Mesendoderm (in vitro differentiated cells): Measurements from ENCODE around the gene SHROOM3.

ENCODE experiments used
- DNase-seq: peaks from one replicate; pipeline ENCODE4 v3.0.0; 2013
- H2AK5ac ChIP-seq: 2 replicates; pipeline ENCODE4 v1.6.1; 2013; ENCODE audit warnings: low read length, inconsistent platforms
- H2BK120ac ChIP-seq: 2 replicates; pipeline ENCODE4 v1.6.1; 2013; ENCODE audit warnings: low read depth, mild to moderate bottlenecking, low read length, moderate library complexity, mixed read lengths
- H2BK15ac ChIP-seq: replicated peaks from 2 replicates; pipeline ENCODE4 v1.6.1; 2013; ENCODE audit warnings: low read depth, mild to moderate bottlenecking, moderate library complexity
- H2BK5ac ChIP-seq: 2 replicates; pipeline ENCODE4 v1.6.1; 2013; ENCODE audit warnings: low read length, inconsistent platforms
- H3K18ac ChIP-seq: 2 replicates; pipeline ENCODE4 v1.6.1; 2013; ENCODE audit warnings: mild to moderate bottlenecking, low read length, mixed read lengths
- H3K23ac ChIP-seq: one replicate; pipeline ENCODE4 v1.6.1; 2013; ENCODE audit warnings: low read length
- H3K27ac ChIP-seq: 2 replicates; pipeline ENCODE4 v1.5.1; 2013; ENCODE audit warnings: low read depth, mild to moderate bottlenecking, inconsistent platforms, low read length, moderate library complexity
- H3K27me3 ChIP-seq: 2 replicates; pipeline ENCODE4 v1.6.1; 2013; ENCODE audit warnings: low read length, control low read depth, mild to moderate bottlenecking, inconsistent platforms; ENCODE audit not compliant: insufficient read depth, poor library complexity
- H3K36me3 ChIP-seq: 2 replicates; pipeline ENCODE4 v1.6.1; 2013; ENCODE audit warnings: low read length, inconsistent platforms; ENCODE audit not compliant: control insufficient read depth, insufficient read depth
- H3K4ac ChIP-seq: one replicate; pipeline ENCODE4 v1.6.1; 2013; ENCODE audit warnings: low read depth, mild to moderate bottlenecking, low read length, moderate library complexity
- H3K4me1 ChIP-seq: 2 replicates; pipeline ENCODE4 v1.6.1; 2013; ENCODE audit warnings: low read depth, low read length, inconsistent platforms; ENCODE audit not compliant: control insufficient read depth
- H3K4me2 ChIP-seq: 2 replicates; pipeline ENCODE4 v1.6.1; 2013; ENCODE audit warnings: low read length
- H3K4me3 ChIP-seq: 2 replicates; pipeline ENCODE4 v1.5.1; 2013; ENCODE audit warnings: mild to moderate bottlenecking, low read length
- H3K56ac ChIP-seq: one replicate; pipeline ENCODE4 v1.6.1; 2013; ENCODE audit warnings: low read length
- H3K79me1 ChIP-seq: 2 replicates; pipeline ENCODE4 v1.6.1; 2013; ENCODE audit warnings: low read length, inconsistent platforms
- H3K79me2 ChIP-seq: 2 replicates; pipeline ENCODE4 v1.6.1; 2013; ENCODE audit warnings: mild to moderate bottlenecking, low read length; ENCODE audit not compliant: control insufficient read depth, insufficient read depth
- H3K9ac ChIP-seq: 2 replicates; pipeline ENCODE4 v1.6.1; 2013; ENCODE audit warnings: low read length, inconsistent platforms
- H4K5ac ChIP-seq: one replicate; pipeline ENCODE4 v1.6.1; 2013; ENCODE audit warnings: low read length
- H4K8ac ChIP-seq: one replicate; pipeline ENCODE4 v1.6.1; 2013; ENCODE audit warnings: low read depth, mild to moderate bottlenecking, control low read depth, low read length, moderate library complexity
- WGBS: extraction: QIAGEN DNeasy Blood & Tissue Kit; methylation state at CpG from one replicate; pipeline ENCODE4 v1.1.7; 2013; ENCODE audit warnings: low lambda C conversion rate, missing lambda C conversion rate; ENCODE audit not compliant: insufficient coverage; ENCODE audit errors: extremely low coverage; 5-methylcytosine and 5-hydroxymethylcytosine counted together

The SHROOM3 gene

DNA sequence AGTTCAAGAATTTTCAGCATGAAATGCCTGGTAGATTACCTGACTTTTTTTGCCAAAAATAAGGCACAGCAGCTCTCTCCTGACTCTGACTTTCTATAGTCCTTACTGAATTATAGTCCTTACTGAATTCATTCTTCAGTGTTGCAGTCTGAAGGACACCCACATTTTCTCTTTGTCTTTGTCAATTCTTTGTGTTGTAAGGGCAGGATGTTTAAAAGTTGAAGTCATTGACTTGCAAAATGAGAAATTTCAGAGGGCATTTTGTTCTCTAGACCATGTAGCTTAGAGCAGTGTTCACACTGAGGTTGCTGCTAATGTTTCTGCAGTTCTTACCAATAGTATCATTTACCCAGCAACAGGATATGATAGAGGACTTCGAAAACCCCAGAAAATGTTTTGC lies 295.0 kb downstream of the SHROOM3 start:
- H3K56ac ChIP-seq, result no peak overlapping the region
- no CpG with 5 or more reads among the region's 1 CpG for WGBS
- H3K4ac ChIP-seq, result no peak overlapping the region
- H3K4me3 ChIP-seq, result no peak overlapping the region
- H3K4me2 ChIP-seq, result no peak overlapping the region
- H3K27me3 ChIP-seq, result no peaks in the 10 kb centered on the region
- H3K18ac ChIP-seq, result no peak overlapping the region
- no peak overlapping the region for H2BK120ac ChIP-seq
- no peak overlapping the region for H4K8ac ChIP-seq
- H3K4me1 ChIP-seq, result peaks cover 10% of the 10 kb centered on the region
- no peak overlapping the region for H3K23ac ChIP-seq
- no peaks in the 10 kb centered on the region for H3K36me3 ChIP-seq
- H4K5ac ChIP-seq, result no peak overlapping the region
- DNase-seq, result no peak
- H2BK15ac ChIP-seq, result no peak overlapping the region
- H2BK5ac ChIP-seq, result no peak overlapping the region
- no peak overlapping the region for H3K27ac ChIP-seq
- H2AK5ac ChIP-seq, result no peak overlapping the region
- peaks cover 6% of the 10 kb centered on the region for H3K79me1 ChIP-seq
- H3K79me2 ChIP-seq, result peaks cover 2% of the 10 kb centered on the region
- no peak overlapping the region for H3K9ac ChIP-seq

DNA sequence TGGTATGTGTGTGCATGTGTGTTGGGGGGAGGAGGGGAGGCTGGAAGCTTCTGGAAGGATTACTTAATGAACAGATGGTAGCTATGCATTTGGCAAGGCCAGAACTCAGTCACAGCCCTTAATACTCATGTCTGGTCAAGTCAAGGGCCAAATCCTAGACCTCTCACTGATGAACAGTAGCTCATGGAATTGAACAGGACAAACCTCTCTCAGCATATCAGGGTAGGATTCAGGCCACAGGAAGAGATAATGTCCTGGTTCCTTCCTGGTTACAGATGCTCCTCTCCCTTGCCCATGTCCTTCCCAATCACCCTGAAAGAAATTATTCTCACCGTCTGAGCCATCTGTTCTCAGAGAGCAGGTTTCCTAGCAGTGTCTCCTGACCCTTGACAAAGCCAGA lies 297.2 kb downstream of the SHROOM3 start:
- H4K5ac ChIP-seq, result no peak overlapping the region
- no peak for DNase-seq
- H3K79me1 ChIP-seq, result peaks cover 4% of the 10 kb centered on the region
- H2BK15ac ChIP-seq, result no peak overlapping the region
- H2BK120ac ChIP-seq, result no peak overlapping the region
- no peak overlapping the region for H3K9ac ChIP-seq
- H2AK5ac ChIP-seq, result no peak overlapping the region
- no peak overlapping the region for H3K23ac ChIP-seq
- no peak overlapping the region for H3K4ac ChIP-seq
- H3K27ac ChIP-seq, result no peak overlapping the region
- H3K56ac ChIP-seq, result peak overlapping the region; percentile 18
- no peaks in the 10 kb centered on the region for H3K79me2 ChIP-seq
- no peak overlapping the region for H3K18ac ChIP-seq
- no peak overlapping the region for H3K4me2 ChIP-seq
- no peak overlapping the region for H3K4me3 ChIP-seq
- H3K36me3 ChIP-seq, result no peaks in the 10 kb centered on the region
- H3K27me3 ChIP-seq, result no peaks in the 10 kb centered on the region
- H4K8ac ChIP-seq, result no peak overlapping the region
- H2BK5ac ChIP-seq, result no peak overlapping the region
- H3K4me1 ChIP-seq, result no peaks in the 10 kb centered on the region
- no CpG with 5 or more reads among the region's 1 CpG for WGBS

DNA sequence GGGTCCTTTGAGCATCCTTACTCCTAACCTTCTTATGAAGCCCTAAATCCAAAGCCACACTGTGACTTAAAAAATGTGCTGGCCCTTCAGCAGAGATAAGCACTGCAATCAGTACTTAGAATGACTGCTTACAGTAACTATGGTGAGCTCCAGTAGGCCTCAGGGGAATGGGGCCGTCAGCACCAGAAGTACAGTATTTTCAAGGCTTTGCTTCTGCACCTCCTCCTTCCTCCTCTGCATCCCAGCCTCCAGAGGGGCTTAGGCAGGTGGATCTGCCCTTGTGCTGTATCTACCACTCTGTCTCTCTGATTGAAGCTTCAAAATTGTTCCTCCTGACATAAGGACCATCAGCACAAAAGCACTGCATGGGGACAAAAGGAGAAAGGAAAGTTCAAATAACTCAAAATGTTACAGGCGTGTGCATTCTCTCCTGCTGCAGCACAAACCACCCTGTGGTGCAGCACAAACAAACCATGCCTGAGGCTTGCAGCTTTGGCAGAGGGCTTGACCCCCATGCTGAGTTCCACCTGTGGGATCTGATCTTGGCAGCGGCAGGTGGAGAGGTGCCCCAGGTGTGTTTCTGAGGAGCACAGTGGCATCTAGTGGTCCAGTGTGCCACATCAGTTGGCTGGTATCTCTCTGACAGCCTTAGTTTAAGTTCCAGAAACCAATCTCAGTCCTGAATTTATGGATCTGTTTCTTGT lies 298.2 kb downstream of the SHROOM3 start:
- Histone ChIP-seq H3K4me2 (no peak overlapping the region), H3K79me1 (peaks cover 3% of the 10 kb centered on the region), H3K4me1 (no peaks in the 10 kb centered on the region), H2AK5ac (no peak overlapping the region), H3K9ac (no peak overlapping the region), H3K23ac (no peak overlapping the region), H3K4me3 (no peak overlapping the region), H2BK5ac (no peak overlapping the region), H3K18ac (no peak overlapping the region), H3K36me3 (no peaks in the 10 kb centered on the region), H3K79me2 (no peaks in the 10 kb centered on the region), H3K27ac (no peak overlapping the region), H2BK15ac (no peak overlapping the region), H3K27me3 (no peaks in the 10 kb centered on the region), H3K4ac (no peak overlapping the region), H4K8ac (no peak overlapping the region), H4K5ac (no peak overlapping the region), H3K56ac (no peak overlapping the region), H2BK120ac (no peak overlapping the region)
- peak; percentile 45 for DNase-seq
- no CpG with 5 or more reads among the region's 3 CpGs for WGBS

DNA sequence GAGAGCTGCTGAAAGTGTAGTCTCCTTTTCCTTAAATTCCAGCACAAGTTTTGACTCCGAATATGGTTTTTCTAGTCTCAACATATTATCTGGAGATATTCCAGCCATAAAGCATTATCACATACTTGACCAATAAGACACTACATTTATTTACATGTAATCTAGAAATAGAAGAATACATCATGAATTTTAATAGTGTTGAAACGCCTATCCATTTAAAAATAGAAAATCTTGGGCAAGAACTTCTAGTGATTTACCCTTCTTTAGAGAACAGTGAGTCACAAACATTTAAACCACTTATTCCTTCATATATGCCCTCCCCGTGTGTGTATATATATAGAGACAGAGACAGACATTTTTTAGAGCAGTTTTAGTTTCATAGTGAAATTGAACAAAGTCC lies 301.4 kb downstream of the SHROOM3 start:
- Histone ChIP-seq H3K23ac (no peak overlapping the region), H3K4me2 (no peak overlapping the region), H4K8ac (no peak overlapping the region), H3K79me2 (no peaks in the 10 kb centered on the region), H3K79me1 (peaks cover 1% of the 10 kb centered on the region), H3K27ac (no peak overlapping the region), H2BK5ac (no peak overlapping the region), H3K4me1 (no peaks in the 10 kb centered on the region), H3K27me3 (no peaks in the 10 kb centered on the region), H3K4ac (no peak overlapping the region), H2BK15ac (no peak overlapping the region), H3K4me3 (no peak overlapping the region), H3K36me3 (peaks cover 6% of the 10 kb centered on the region), H4K5ac (no peak overlapping the region), H3K9ac (no peak overlapping the region), H2BK120ac (no peak overlapping the region), H3K56ac (no peak overlapping the region), H2AK5ac (no peak overlapping the region), H3K18ac (no peak overlapping the region)
- WGBS, result no CpG with 5 or more reads among the region's 3 CpGs
- no peak for DNase-seq

DNA sequence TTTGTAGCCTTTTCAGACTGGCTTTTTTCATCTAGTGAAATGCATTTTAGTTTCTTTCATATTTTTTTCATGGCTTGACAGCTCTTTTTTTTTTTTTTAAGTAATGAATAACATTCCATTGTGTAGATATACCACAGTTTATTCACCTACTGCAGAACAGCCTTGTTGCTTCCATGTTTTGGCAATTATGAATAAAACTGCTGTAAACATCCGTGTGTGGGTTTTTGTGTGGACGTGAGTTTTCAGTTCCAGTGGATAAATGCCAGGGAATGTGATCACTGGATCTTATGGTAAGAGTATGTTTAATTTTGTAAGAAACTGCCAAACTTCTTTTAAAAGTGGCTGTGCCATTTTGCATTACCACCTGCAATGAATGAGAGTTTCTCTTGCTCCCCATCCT lies 302.2 kb downstream of the SHROOM3 start:
- H3K9ac ChIP-seq, result no peak overlapping the region
- H3K27me3 ChIP-seq, result no peaks in the 10 kb centered on the region
- H3K23ac ChIP-seq, result no peak overlapping the region
- H2BK15ac ChIP-seq, result no peak overlapping the region
- no peaks in the 10 kb centered on the region for H3K4me1 ChIP-seq
- H3K18ac ChIP-seq, result no peak overlapping the region
- no peak overlapping the region for H3K56ac ChIP-seq
- WGBS, result no CpG with 5 or more reads among the region's 2 CpGs
- no peak overlapping the region for H3K4me3 ChIP-seq
- H2BK120ac ChIP-seq, result no peak overlapping the region
- no peak overlapping the region for H2BK5ac ChIP-seq
- no peak overlapping the region for H3K4me2 ChIP-seq
- H4K5ac ChIP-seq, result no peak overlapping the region
- peaks cover 6% of the 10 kb centered on the region for H3K36me3 ChIP-seq
- H3K79me2 ChIP-seq, result no peaks in the 10 kb centered on the region
- H2AK5ac ChIP-seq, result no peak overlapping the region
- no peak overlapping the region for H3K27ac ChIP-seq
- H3K4ac ChIP-seq, result no peak overlapping the region
- H4K8ac ChIP-seq, result no peak overlapping the region
- peaks cover 1% of the 10 kb centered on the region for H3K79me1 ChIP-seq
- no peak for DNase-seq

DNA sequence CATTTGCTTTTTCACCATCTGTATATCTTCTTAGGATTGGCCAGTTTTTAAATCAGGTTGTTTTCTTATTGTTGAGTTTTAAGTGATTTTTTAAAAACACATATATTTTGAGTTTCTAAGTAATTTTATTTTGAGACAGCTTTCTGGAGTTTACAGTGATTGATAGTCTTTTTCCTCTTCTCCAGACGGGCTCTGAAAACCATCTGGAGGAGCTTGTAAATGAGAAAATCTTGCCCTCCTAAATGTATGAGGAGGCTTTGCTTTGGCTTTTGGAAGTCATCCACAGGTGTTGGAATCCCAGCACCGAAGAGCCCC lies 302.7 kb downstream of the SHROOM3 start:
- H3K9ac ChIP-seq, result no peak overlapping the region
- no peak overlapping the region for H3K23ac ChIP-seq
- H3K79me2 ChIP-seq, result no peaks in the 10 kb centered on the region
- no peak overlapping the region for H3K4ac ChIP-seq
- H2AK5ac ChIP-seq, result no peak overlapping the region
- H4K8ac ChIP-seq, result no peak overlapping the region
- H4K5ac ChIP-seq, result no peak overlapping the region
- H3K27ac ChIP-seq, result no peak overlapping the region
- H3K4me1 ChIP-seq, result no peaks in the 10 kb centered on the region
- no peak overlapping the region for H2BK15ac ChIP-seq
- H3K18ac ChIP-seq, result no peak overlapping the region
- WGBS, result no CpG with 5 or more reads among the region's 2 CpGs
- DNase-seq, result no peak
- no peak overlapping the region for H3K56ac ChIP-seq
- no peak overlapping the region for H3K4me2 ChIP-seq
- no peak overlapping the region for H2BK5ac ChIP-seq
- H3K36me3 ChIP-seq, result peaks cover 6% of the 10 kb centered on the region
- no peaks in the 10 kb centered on the region for H3K27me3 ChIP-seq
- H2BK120ac ChIP-seq, result no peak overlapping the region
- H3K4me3 ChIP-seq, result no peak overlapping the region
- H3K79me1 ChIP-seq, result peaks cover 1% of the 10 kb centered on the region
